Skeletal muscle satellite cell (primary cell): ENCODE measurements around the gene LZTR1.

Experiments
- H3K27me3 ChIP-seq: 2 replicates; pipeline ENCODE4 v1.7.0; 2013; ENCODE audit warnings: low read length; ENCODE audit not compliant: control insufficient read depth, insufficient read depth
- H3K36me3 ChIP-seq: 2 replicates; pipeline ENCODE4 v1.7.0; 2013; ENCODE audit warnings: mild to moderate bottlenecking, control low read depth, low read length; ENCODE audit not compliant: insufficient read depth
- H3K4me1 ChIP-seq: 2 replicates; pipeline ENCODE4 v1.7.0; 2013; ENCODE audit warnings: low read length; ENCODE audit not compliant: control insufficient read depth, insufficient read depth
- H3K4me2 ChIP-seq: 2 replicates; pipeline ENCODE4 v1.7.0; 2013; ENCODE audit warnings: mild to moderate bottlenecking, low read length
- H3K4me3 ChIP-seq: 2 replicates; pipeline ENCODE4 v1.7.0; 2013; ENCODE audit warnings: low read length
- H3K9ac ChIP-seq: 2 replicates; pipeline ENCODE4 v1.7.0; 2013; ENCODE audit warnings: mild to moderate bottlenecking, low read depth, low read length, moderate library complexity
- H3K9me3 ChIP-seq: replicated peaks from 2 replicates; pipeline ENCODE4 v1.7.0; 2013; ENCODE audit warnings: mild to moderate bottlenecking, control low read depth, low read length

Gene LZTR1

DNA sequence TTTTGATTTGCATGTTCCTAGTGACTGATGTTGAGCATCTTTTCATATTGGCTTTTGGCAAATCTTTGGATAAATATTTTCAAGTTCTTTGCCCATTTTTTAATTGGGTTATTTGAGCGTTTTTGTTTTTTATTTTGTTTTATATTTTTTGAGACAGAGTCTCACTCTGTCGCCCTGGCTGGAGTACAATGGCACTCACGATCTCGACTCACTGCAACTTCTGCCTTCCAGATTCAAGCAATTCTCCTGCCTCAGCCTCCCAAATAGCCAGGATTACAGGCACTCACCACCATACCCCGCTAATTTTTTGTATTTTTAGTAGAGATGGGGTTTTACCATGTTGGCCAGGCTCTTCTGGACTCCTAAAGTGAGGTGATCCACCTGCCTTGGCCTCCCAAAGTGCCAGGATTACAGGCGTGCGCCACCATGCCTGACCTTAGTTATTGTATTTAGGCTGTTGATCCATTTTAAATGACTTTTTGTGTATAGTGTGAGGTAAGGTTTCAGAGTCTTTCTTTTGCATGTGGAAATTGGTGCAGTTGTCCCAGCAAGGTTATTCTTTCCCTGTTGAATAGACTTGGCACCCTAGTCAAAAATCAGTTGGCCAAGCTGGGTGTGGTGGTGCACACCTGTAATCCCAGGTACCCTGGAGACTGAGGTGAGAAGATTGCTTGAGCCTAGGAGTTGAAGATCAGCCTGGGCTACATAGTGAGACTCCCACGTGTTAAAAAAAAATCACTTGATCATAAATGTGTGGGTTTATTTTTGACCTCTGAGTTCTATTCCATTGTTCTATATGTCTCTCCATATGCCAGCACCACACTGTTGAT lies 38.8 kb upstream of the LZTR1 start:
- no peaks in the 10 kb centered on the region for H3K9me3 ChIP-seq
- H3K4me3 ChIP-seq, result no peak overlapping the region
- H3K27me3 ChIP-seq, result no peaks in the 10 kb centered on the region
- peaks cover 23% of the 10 kb centered on the region for H3K4me1 ChIP-seq
- no peak overlapping the region for H3K4me2 ChIP-seq
- H3K36me3 ChIP-seq, result no peaks in the 10 kb centered on the region
- no peak overlapping the region for H3K9ac ChIP-seq

DNA sequence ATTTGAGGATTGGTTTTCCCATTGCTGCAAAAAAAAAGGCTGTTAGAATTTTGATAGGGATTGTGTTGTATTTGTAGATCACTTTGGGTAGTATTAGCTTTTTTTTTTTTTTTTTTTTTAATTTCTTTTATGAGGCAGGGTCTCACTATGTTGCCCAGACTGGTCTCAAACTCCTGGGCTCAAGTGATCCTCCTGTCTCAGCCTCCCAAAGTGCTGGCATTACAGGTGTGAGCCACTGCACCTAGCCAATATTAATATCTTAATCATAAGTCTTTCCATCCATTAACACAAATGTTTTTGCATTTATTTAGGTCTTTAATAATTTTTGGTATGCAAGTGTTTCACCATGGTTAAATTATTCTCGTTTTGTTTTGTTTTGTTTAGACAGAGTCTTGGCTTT lies 38.1 kb upstream of the LZTR1 start:
- Histone ChIP-seq H3K27me3 (no peaks in the 10 kb centered on the region), H3K9ac (no peak overlapping the region), H3K4me2 (no peak overlapping the region), H3K9me3 (no peaks in the 10 kb centered on the region), H3K4me1 (peaks cover 22% of the 10 kb centered on the region), H3K36me3 (peaks cover under 1% of the 10 kb centered on the region), H3K4me3 (no peak overlapping the region)

- Histone ChIP-seq H3K4me3 (no peak overlapping the region), H3K9ac (no peak overlapping the region), H3K4me2 (peak overlapping the region; percentile 56), H3K36me3 (peaks cover 16% of the 10 kb centered on the region), H3K9me3 (no peaks in the 10 kb centered on the region), H3K27me3 (no peaks in the 10 kb centered on the region), H3K4me1 (peaks cover 22% of the 10 kb centered on the region)
Observed at GRCh38 chr22:20945578-20945934, 36.5 kb upstream of the LZTR1 start.

DNA sequence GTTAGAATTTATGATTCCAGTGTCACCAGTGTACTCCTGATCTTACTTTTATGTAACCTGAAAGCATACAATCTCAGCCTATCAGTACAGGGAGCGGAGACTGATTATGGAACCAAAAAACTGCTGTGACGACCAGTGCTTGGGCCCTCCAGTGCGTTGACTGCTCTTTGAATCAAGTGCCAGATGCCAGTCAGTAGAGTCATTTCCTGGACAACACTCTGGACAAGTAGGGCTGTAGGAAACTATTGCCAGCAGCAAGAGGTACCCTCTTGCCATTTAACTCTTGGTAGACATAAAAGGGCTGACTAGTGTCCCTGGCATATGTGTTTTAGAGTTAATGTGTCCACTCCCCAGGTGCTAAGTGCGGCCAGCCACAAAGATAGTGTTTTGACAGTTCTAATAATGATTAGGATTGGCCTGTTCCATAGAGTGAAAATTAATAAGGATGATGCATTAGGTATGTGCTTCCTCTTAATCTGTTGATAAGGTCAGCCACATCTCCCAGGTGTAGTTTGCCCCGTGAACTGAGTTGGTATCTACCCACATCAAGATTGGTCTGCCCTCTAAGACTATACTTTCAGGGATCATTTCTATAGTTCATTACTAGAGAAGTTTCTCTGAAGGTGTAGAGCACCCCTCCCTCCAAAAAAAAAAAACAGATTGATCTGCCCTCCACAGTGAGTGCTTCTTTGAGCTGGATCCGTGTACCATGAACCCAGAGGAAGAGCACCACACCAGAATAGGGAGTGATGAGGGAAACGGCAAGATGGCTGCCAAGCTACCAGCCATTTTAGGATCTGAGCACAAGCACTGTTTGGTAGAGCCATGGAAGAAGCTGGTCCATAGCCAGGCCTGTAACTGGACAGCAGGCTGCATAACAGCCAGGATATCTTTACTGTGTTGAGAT lies 35.8 kb upstream of the LZTR1 start:
- Histone ChIP-seq H3K4me1 (peaks cover 24% of the 10 kb centered on the region), H3K36me3 (peaks cover 24% of the 10 kb centered on the region)

DNA sequence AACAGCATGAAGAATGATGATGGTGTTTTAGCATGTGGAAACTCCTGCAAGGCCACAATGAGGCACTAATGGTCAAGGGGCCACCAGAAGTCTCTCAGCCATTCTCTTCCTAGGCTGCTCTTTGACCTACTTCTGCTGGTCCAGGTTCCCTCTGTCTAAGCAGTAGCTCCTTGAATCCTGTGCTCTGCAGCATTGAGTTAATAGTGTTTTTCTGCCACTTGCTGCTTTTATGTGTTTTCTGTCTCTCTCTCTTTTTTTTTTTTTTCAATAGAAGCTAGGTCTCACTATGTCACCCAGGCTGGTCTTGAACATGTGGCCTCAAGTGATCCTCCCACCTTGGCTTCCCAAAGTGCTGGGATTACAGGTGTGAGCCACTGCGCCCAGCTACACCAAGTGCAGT lies 35.1 kb upstream of the LZTR1 start:
- Histone ChIP-seq H3K4me2 (no peak overlapping the region), H3K4me1 (peaks cover 24% of the 10 kb centered on the region), H3K9ac (no peak overlapping the region), H3K4me3 (no peak overlapping the region), H3K27me3 (no peaks in the 10 kb centered on the region), H3K9me3 (no peaks in the 10 kb centered on the region), H3K36me3 (peaks cover 30% of the 10 kb centered on the region)

More for the DNA sequence above, 35.8 kb upstream of the LZTR1 start:
- Histone ChIP-seq H3K4me3 (no peak overlapping the region), H3K4me2 (peak overlapping the region; percentile 56), H3K9ac (no peak overlapping the region), H3K27me3 (no peaks in the 10 kb centered on the region), H3K9me3 (no peaks in the 10 kb centered on the region)

DNA sequence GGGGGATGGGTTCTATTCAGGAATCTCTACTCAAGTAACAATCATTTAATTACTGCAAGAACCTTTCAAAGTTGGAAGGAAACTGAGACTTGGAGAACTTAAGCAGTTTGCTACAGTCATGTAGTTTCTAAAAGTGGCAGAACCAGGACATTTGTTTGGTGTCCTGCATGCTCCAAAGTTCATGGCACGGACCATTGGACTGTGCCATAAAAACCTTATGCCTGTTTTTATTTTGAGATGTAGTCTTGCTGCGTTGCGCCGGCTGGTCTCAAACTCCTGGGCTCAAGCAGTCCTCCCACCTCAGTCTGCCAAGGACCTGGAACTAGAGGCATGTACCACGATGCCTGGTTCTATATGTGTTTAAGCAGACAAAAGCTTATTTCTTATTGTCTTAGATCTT lies 33.6 kb upstream of the LZTR1 start:
- Histone ChIP-seq H3K36me3 (peaks cover 44% of the 10 kb centered on the region), H3K27me3 (no peaks in the 10 kb centered on the region), H3K9ac (no peak overlapping the region), H3K9me3 (no peaks in the 10 kb centered on the region), H3K4me2 (no peak overlapping the region), H3K4me1 (peaks cover 24% of the 10 kb centered on the region), H3K4me3 (no peak overlapping the region)

DNA sequence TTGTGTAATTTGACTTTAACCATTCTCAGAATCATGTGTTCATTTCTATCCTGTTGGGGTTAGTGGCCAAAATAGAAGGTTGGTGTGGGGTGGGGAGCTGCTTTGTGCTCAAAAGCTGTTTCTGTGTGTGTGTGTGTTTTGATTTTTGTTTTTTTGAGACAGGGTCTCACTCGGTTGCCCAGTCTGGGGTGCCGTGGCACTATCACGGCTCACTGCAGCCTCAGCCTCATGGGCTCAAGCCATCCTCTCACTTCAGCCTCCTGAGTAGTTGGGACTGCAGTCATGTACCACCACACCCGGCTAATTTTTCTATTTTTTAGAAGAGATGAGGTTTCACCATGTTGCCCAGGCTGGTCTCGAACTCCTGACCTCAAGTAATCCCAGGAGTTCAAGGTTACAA lies 33.1 kb upstream of the LZTR1 start:
- Histone ChIP-seq H3K4me2 (no peak overlapping the region), H3K9me3 (no peaks in the 10 kb centered on the region), H3K27me3 (no peaks in the 10 kb centered on the region), H3K36me3 (peaks cover 50% of the 10 kb centered on the region), H3K4me3 (no peak overlapping the region), H3K9ac (no peak overlapping the region), H3K4me1 (peaks cover 24% of the 10 kb centered on the region)

DNA sequence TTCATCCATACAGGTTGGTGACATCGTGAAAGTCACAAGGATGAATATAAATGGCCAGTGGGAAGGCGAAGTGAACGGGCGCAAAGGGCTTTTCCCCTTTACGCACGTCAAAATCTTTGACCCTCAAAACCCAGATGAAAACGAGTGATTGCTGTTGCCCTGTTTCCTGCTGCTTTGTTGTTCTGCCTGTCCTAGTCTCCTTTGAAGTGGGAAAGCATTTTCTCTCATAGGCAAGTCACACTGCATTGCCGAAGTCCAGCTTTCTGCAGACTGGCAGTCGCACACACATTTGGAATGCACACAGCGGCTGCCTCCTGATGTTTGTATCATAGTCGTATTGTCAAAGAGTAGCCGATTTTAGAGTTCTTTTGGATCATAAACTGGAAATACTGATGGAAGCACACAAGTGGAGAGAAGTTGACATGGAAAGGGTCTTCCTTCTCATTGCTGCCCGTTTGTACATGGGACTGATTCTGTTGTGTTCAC lies 32.4 kb upstream of the LZTR1 start:
- no peak overlapping the region for H3K4me3 ChIP-seq
- H3K9ac ChIP-seq, result no peak overlapping the region
- peaks cover 55% of the 10 kb centered on the region for H3K36me3 ChIP-seq
- peaks cover 24% of the 10 kb centered on the region for H3K4me1 ChIP-seq
- no peak overlapping the region for H3K4me2 ChIP-seq
- no peaks in the 10 kb centered on the region for H3K9me3 ChIP-seq
- no peaks in the 10 kb centered on the region for H3K27me3 ChIP-seq

- H3K36me3 ChIP-seq, result peaks cover 55% of the 10 kb centered on the region
- no peak overlapping the region for H3K9ac ChIP-seq
- no peak overlapping the region for H3K4me2 ChIP-seq
- H3K4me3 ChIP-seq, result no peak overlapping the region
- no peaks in the 10 kb centered on the region for H3K27me3 ChIP-seq
- H3K4me1 ChIP-seq, result peaks cover 12% of the 10 kb centered on the region
- H3K9me3 ChIP-seq, result no peaks in the 10 kb centered on the region
Observed at GRCh38 chr22:20951151-20951931, 30.8 kb upstream of the LZTR1 start.

DNA sequence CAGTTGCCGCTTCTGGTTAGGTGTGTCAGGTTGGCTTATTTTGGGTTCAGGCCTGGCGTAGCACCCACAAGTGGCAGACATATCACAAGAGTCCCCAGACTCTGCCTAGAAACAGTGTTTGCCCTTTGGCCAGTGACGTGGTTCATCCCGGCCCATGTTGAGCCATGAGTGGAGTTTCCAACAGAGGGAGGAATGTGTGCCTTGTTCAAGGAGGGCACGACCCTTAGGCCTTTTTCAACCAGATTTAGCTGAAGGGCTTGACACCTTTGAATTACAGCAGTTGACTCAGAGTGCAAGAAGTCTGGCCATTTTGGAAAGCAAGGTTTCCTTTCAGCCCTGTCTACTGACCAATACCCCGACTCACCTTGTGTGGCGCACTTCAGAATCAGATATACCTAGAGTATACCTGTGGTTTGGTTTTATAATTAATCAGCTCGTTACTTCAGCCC lies 30.1 kb upstream of the LZTR1 start:
- H3K36me3 ChIP-seq, result peaks cover 55% of the 10 kb centered on the region
- no peak overlapping the region for H3K4me3 ChIP-seq
- no peaks in the 10 kb centered on the region for H3K9me3 ChIP-seq
- no peak overlapping the region for H3K9ac ChIP-seq
- no peaks in the 10 kb centered on the region for H3K27me3 ChIP-seq
- peaks cover 12% of the 10 kb centered on the region for H3K4me1 ChIP-seq
- no peak overlapping the region for H3K4me2 ChIP-seq
